OCI-LY7 (cell line): Measurements from ENCODE around the gene SRGAP3.

Experiments
- EZH2phosphoT487 ChIP-seq: fragments of 200-600 bp; sonication (generic); IDR thresholded peaks from 2 replicates; pipeline ENCODE4 v1.6.1; 2018; ENCODE audit warnings: low read depth, borderline replicate concordance, mild to moderate bottlenecking, mixed run types, antibody characterized with exemption, low read length, moderate library complexity, mixed read lengths
- TF ChIP-seq, protein P1 (sequence below): fragments of 200-600 bp; sonication (generic); conservative IDR thresholded peaks from 2 replicates; pipeline ENCODE4 v1.5.1; 2014; ENCODE audit warnings: mild to moderate bottlenecking, antibody characterized with exemption, low read length, moderate library complexity, mixed read lengths

DNA sequence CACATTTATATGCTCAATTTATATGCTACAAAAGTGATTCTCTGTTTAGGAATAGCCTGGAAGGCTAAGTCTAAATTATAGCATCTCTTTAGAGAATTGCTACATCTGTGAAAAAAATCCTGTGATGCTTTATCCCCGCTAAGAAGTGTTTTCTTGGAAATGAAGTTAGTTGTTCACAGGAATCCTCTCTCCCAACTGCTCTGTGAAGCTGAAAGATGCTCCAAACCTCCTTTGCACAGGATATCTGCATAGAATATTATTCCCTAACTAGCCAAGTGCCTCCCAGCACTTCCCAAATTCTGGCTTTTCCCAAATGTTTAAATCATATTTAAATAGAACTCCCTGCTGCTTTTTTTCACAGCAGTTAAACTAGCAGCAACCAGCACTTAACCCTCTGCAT, 132.2 kb downstream of the SRGAP3 start:
- TF ChIP-seq, protein P1, sequence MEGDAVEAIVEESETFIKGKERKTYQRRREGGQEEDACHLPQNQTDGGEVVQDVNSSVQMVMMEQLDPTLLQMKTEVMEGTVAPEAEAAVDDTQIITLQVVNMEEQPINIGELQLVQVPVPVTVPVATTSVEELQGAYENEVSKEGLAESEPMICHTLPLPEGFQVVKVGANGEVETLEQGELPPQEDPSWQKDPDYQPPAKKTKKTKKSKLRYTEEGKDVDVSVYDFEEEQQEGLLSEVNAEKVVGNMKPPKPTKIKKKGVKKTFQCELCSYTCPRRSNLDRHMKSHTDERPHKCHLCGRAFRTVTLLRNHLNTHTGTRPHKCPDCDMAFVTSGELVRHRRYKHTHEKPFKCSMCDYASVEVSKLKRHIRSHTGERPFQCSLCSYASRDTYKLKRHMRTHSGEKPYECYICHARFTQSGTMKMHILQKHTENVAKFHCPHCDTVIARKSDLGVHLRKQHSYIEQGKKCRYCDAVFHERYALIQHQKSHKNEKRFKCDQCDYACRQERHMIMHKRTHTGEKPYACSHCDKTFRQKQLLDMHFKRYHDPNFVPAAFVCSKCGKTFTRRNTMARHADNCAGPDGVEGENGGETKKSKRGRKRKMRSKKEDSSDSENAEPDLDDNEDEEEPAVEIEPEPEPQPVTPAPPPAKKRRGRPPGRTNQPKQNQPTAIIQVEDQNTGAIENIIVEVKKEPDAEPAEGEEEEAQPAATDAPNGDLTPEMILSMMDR, result no peak
- no peak for TF ChIP-seq EZH2phosphoT487
